ENCODE measurements around the gene FAM124A.

Gene FAM124A

DNA sequence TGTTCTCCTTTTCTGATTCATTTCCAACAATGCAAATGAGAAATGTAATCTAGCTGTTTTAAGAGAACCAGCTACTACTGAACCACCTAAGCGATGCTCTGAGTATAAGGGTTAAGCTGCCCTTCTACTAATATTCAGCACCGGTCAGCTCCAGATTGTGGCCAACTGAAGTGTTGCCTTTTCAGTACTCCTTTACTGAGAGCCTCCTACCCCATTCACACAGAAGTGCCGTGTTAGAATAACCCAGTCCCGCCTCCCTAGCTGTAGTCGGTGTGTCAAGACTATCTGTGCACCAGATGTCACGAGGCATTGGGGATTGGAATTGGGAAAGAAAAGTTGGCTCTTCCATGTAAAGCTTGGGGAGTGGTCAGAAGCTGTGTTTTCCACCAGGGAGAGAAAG, 45.4 kb downstream of the FAM124A start:
- no peak for DNase-seq
- H2AFZ ChIP-seq (ENCODE audit: insufficient read depth, low read length, poor library complexity) = no peak overlapping the region
- H3K79me1 ChIP-seq (ENCODE audit: low read length) = no peaks in the 10 kb centered on the region
- H3K4ac ChIP-seq (ENCODE audit: low read depth, low read length) = no peak overlapping the region
- no peak overlapping the region for H3K23ac ChIP-seq (ENCODE audit: low read length)
- no peaks in the 10 kb centered on the region for H3K36me3 ChIP-seq (ENCODE audit: control insufficient read depth in 1 of 2, insufficient read depth in 2 of 2, low read length in 2 of 2)
- no peak overlapping the region for H3K9ac ChIP-seq (ENCODE audit: low read length)
- H4K8ac ChIP-seq (ENCODE audit: low read depth, low read length) = no peak overlapping the region
- no peaks in the 10 kb centered on the region for H3K4me1 ChIP-seq (ENCODE audit: control insufficient read depth in 1 of 2, insufficient read depth in 2 of 2, low read length in 2 of 2)
- H3K14ac ChIP-seq (ENCODE audit: low read length) = no peak overlapping the region
- no peak overlapping the region for H4K91ac ChIP-seq (ENCODE audit: low read depth, low read length)
- no peaks in the 10 kb centered on the region for H3K27me3 ChIP-seq (ENCODE audit: insufficient read depth, low read length)
- no peak overlapping the region for H2AK5ac ChIP-seq (ENCODE audit: low read length)
- H3K79me2 ChIP-seq (ENCODE audit: control insufficient read depth, insufficient read depth, low read length, poor library complexity) = no peaks in the 10 kb centered on the region
- H3K27ac ChIP-seq (ENCODE audit: low read depth, low read length) = no peak overlapping the region
- no peaks in the 10 kb centered on the region for H3K9me3 ChIP-seq (ENCODE audit: insufficient read depth, low read depth, low read length)
- no peak overlapping the region for H3K4me2 ChIP-seq (ENCODE audit: low read length)
- WGBS (ENCODE audit: extremely low coverage, insufficient coverage, insufficient read length) = no CpG with 5 or more reads among the region's 6 CpGs
- H4K12ac ChIP-seq (ENCODE audit: low read depth, low read length) = no peak overlapping the region
- H2BK120ac ChIP-seq (ENCODE audit: insufficient read depth, low read length, poor library complexity) = no peak overlapping the region
- no peak overlapping the region for H3K4me3 ChIP-seq (ENCODE audit: low read depth, low read length)
- no peak overlapping the region for H3K18ac ChIP-seq (ENCODE audit: low read length)
- no peak overlapping the region for H2BK5ac ChIP-seq (ENCODE audit: low read depth, low read length, poor library complexity)
- no peak overlapping the region for H2BK12ac ChIP-seq (ENCODE audit: low read length)

DNA sequence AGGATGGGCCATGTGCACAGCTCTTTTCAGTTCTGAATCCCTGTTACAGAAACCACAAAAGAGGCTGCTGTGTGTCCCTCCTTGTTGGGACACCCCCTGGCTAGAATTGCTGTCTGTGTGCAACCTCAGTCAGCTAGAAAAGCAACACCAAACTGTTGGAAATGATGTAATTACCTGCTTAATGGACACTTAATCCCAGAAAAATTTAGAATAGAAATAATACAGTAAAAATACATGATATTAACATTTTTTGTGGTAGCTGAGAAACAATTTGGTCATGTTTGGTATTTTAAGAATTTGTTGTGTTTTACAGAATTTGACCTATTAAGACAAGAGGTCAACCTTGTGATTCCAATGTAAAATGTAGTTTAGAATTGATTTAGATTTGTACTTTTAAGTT, 46.8 kb downstream of the FAM124A start:
- no peak overlapping the region for H3K18ac ChIP-seq (ENCODE audit: low read length)
- no peak for DNase-seq
- no peak overlapping the region for H3K4ac ChIP-seq (ENCODE audit: low read depth, low read length)
- H3K4me1 ChIP-seq (ENCODE audit: control insufficient read depth in 1 of 2, insufficient read depth in 2 of 2, low read length in 2 of 2) = no peaks in the 10 kb centered on the region
- no peaks in the 10 kb centered on the region for H3K79me2 ChIP-seq (ENCODE audit: control insufficient read depth, insufficient read depth, low read length, poor library complexity)
- no peak overlapping the region for H2BK5ac ChIP-seq (ENCODE audit: low read depth, low read length, poor library complexity)
- no peak overlapping the region for H3K14ac ChIP-seq (ENCODE audit: low read length)
- no peak overlapping the region for H4K91ac ChIP-seq (ENCODE audit: low read depth, low read length)
- no peak overlapping the region for H3K27ac ChIP-seq (ENCODE audit: low read depth, low read length)
- H3K4me3 ChIP-seq (ENCODE audit: low read depth, low read length) = no peak overlapping the region
- H2AK5ac ChIP-seq (ENCODE audit: low read length) = no peak overlapping the region
- no peaks in the 10 kb centered on the region for H3K36me3 ChIP-seq (ENCODE audit: control insufficient read depth in 1 of 2, insufficient read depth in 2 of 2, low read length in 2 of 2)
- H2AFZ ChIP-seq (ENCODE audit: insufficient read depth, low read length, poor library complexity) = no peak overlapping the region
- H4K8ac ChIP-seq (ENCODE audit: low read depth, low read length) = no peak overlapping the region
- H2BK120ac ChIP-seq (ENCODE audit: insufficient read depth, low read length, poor library complexity) = no peak overlapping the region
- no peak overlapping the region for H3K4me2 ChIP-seq (ENCODE audit: low read length)
- H3K79me1 ChIP-seq (ENCODE audit: low read length) = no peaks in the 10 kb centered on the region
- no peak overlapping the region for H3K23ac ChIP-seq (ENCODE audit: low read length)
- no peaks in the 10 kb centered on the region for H3K9me3 ChIP-seq (ENCODE audit: insufficient read depth, low read depth, low read length)
- no peak overlapping the region for H2BK12ac ChIP-seq (ENCODE audit: low read length)
- H3K27me3 ChIP-seq (ENCODE audit: insufficient read depth, low read length) = no peaks in the 10 kb centered on the region
- no peak overlapping the region for H3K9ac ChIP-seq (ENCODE audit: low read length)
- H4K12ac ChIP-seq (ENCODE audit: low read depth, low read length) = no peak overlapping the region

DNA sequence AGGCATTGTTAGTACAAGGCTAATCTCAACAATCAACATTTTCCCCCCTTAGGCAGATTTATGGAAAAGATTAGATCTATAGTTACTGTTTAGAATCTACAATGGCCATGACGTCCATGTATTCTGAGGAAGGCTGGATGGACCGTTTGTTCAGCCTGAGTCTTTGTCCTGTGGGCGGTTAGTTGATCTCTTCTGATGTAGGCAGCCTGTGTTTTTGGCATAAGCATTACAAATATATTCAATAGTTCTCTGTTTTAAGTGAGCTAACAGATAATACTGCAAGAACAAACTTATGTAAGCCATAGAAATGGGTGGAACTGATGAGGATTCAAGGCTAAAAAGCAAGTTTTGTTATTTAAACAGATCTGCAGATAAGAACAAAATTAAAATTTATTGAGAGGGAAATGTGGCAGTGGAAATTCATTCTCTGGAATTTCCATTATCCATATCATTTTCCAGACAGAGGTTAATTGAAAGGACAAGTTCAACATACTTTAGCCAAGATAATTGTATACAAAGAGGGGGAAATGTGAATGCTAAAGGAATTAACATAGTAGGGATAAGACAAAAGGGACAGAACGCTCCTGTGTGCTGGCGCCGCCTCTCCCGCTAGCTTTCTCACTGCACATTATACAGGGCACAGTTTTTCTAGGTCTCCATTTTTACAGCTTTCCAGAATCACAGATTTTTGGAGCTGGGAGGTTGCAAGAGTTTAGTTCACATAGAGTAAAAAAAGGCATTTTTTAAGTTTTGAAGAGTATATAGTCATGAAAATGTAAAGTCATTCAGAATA, 48.6 kb downstream of the FAM124A start:
- Histone ChIP-seq H3K27me3 (ENCODE audit: insufficient read depth, low read length) (no peaks in the 10 kb centered on the region), H2AK5ac (ENCODE audit: low read length) (no peak overlapping the region), H3K27ac (ENCODE audit: low read depth, low read length) (no peak overlapping the region), H4K91ac (ENCODE audit: low read depth, low read length) (no peak overlapping the region), H3K79me2 (ENCODE audit: control insufficient read depth, insufficient read depth, low read length, poor library complexity) (no peaks in the 10 kb centered on the region), H3K9ac (ENCODE audit: low read length) (no peak overlapping the region), H2BK12ac (ENCODE audit: low read length) (no peak overlapping the region), H3K18ac (ENCODE audit: low read length) (no peak overlapping the region), H4K12ac (ENCODE audit: low read depth, low read length) (no peak overlapping the region), H4K8ac (ENCODE audit: low read depth, low read length) (no peak overlapping the region), H3K23ac (ENCODE audit: low read length) (no peak overlapping the region), H3K4me2 (ENCODE audit: low read length) (no peak overlapping the region), H3K79me1 (ENCODE audit: low read length) (no peaks in the 10 kb centered on the region), H3K4me1 (ENCODE audit: control insufficient read depth in 1 of 2, insufficient read depth in 2 of 2, low read length in 2 of 2) (no peaks in the 10 kb centered on the region), H3K14ac (ENCODE audit: low read length) (no peak overlapping the region), H2BK5ac (ENCODE audit: low read depth, low read length, poor library complexity) (no peak overlapping the region), H3K4ac (ENCODE audit: low read depth, low read length) (no peak overlapping the region), H3K36me3 (ENCODE audit: control insufficient read depth in 1 of 2, insufficient read depth in 2 of 2, low read length in 2 of 2) (no peaks in the 10 kb centered on the region), H2AFZ (ENCODE audit: insufficient read depth, low read length, poor library complexity) (no peak overlapping the region), H3K9me3 (ENCODE audit: insufficient read depth, low read depth, low read length) (no peaks in the 10 kb centered on the region), H2BK120ac (ENCODE audit: insufficient read depth, low read length, poor library complexity) (no peak overlapping the region), H3K4me3 (ENCODE audit: low read depth, low read length) (no peak overlapping the region)
- DNase-seq = no peak
- WGBS (ENCODE audit: extremely low coverage, insufficient coverage, insufficient read length) = no CpG with 5 or more reads among the region's 7 CpGs

GRCh38 chr13:51271528-51272085, 49.4 kb downstream of the FAM124A start:
- Histone ChIP-seq H3K79me1 (ENCODE audit: low read length) (no peaks in the 10 kb centered on the region), H3K9me3 (ENCODE audit: insufficient read depth, low read depth, low read length) (no peaks in the 10 kb centered on the region), H4K8ac (ENCODE audit: low read depth, low read length) (no peak overlapping the region), H3K4me1 (ENCODE audit: control insufficient read depth in 1 of 2, insufficient read depth in 2 of 2, low read length in 2 of 2) (no peaks in the 10 kb centered on the region), H2AK5ac (ENCODE audit: low read length) (no peak overlapping the region), H2BK5ac (ENCODE audit: low read depth, low read length, poor library complexity) (no peak overlapping the region), H2AFZ (ENCODE audit: insufficient read depth, low read length, poor library complexity) (no peak overlapping the region), H3K27ac (ENCODE audit: low read depth, low read length) (no peak overlapping the region), H3K9ac (ENCODE audit: low read length) (no peak overlapping the region), H3K18ac (ENCODE audit: low read length) (no peak overlapping the region), H2BK12ac (ENCODE audit: low read length) (no peak overlapping the region), H3K4me3 (ENCODE audit: low read depth, low read length) (no peak overlapping the region), H2BK120ac (ENCODE audit: insufficient read depth, low read length, poor library complexity) (no peak overlapping the region), H3K23ac (ENCODE audit: low read length) (no peak overlapping the region), H3K27me3 (ENCODE audit: insufficient read depth, low read length) (no peaks in the 10 kb centered on the region), H3K79me2 (ENCODE audit: control insufficient read depth, insufficient read depth, low read length, poor library complexity) (no peaks in the 10 kb centered on the region), H3K4me2 (ENCODE audit: low read length) (no peak overlapping the region), H3K36me3 (ENCODE audit: control insufficient read depth in 1 of 2, insufficient read depth in 2 of 2, low read length in 2 of 2) (no peaks in the 10 kb centered on the region), H4K91ac (ENCODE audit: low read depth, low read length) (no peak overlapping the region), H3K14ac (ENCODE audit: low read length) (no peak overlapping the region), H3K4ac (ENCODE audit: low read depth, low read length) (no peak overlapping the region), H4K12ac (ENCODE audit: low read depth, low read length) (no peak overlapping the region)
- DNase-seq = no peak
- no CpG with 5 or more reads among the region's 10 CpGs for WGBS (ENCODE audit: extremely low coverage, insufficient coverage, insufficient read length)
